ENCODE data around the gene OXNAD1.

GRCh38 chr3:16270855-16271254, 5.8 kb downstream of the OXNAD1 start:
- TF ChIP-seq, protein P1, sequence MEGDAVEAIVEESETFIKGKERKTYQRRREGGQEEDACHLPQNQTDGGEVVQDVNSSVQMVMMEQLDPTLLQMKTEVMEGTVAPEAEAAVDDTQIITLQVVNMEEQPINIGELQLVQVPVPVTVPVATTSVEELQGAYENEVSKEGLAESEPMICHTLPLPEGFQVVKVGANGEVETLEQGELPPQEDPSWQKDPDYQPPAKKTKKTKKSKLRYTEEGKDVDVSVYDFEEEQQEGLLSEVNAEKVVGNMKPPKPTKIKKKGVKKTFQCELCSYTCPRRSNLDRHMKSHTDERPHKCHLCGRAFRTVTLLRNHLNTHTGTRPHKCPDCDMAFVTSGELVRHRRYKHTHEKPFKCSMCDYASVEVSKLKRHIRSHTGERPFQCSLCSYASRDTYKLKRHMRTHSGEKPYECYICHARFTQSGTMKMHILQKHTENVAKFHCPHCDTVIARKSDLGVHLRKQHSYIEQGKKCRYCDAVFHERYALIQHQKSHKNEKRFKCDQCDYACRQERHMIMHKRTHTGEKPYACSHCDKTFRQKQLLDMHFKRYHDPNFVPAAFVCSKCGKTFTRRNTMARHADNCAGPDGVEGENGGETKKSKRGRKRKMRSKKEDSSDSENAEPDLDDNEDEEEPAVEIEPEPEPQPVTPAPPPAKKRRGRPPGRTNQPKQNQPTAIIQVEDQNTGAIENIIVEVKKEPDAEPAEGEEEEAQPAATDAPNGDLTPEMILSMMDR (IDR thresholded peaks at IDR 0.05; ENCODE audit: poor library complexity), result no peak
- TF ChIP-seq EZH2phosphoT487 (IDR thresholded peaks at IDR 0.05; ENCODE audit: low read depth, severe bottlenecking, unreplicated experiment) (no peak), EZH2 (IDR thresholded peaks at IDR 0.05; ENCODE audit: borderline replicate concordance) (no peak)
